GM12891 (cell line): ENCODE measurements around the gene ZC3HAV1L.
"Not testable (repeated sequence)": the region's sequence is repeated elsewhere in the genome, so short reads cannot be mapped to it uniquely, and the experiment has no call there.

ENCODE experiments used
- DNase-seq: peaks from one replicate; pipeline ENCODE4 v3.0.0; 2011; ENCODE audit warnings: low spot score; ENCODE audit not compliant: insufficient read length
- FAIRE-seq: peaks from 2 replicates; lab custom pipeline; 2011; peaks lifted over from hg19 to GRCh38; lab: Jason Lieb, UNC
- PAX5 ChIP-seq: IDR thresholded peaks from 2 replicates; pipeline ENCODE4 v1.6.1; 2011; ENCODE audit warnings: low read length, moderate library complexity, mild to moderate bottlenecking; ENCODE audit not compliant: insufficient read depth, severe bottlenecking
- POLR2A ChIP-seq: IDR thresholded peaks from 2 replicates; pipeline ENCODE4 v1.6.1; 2011; ENCODE audit warnings: low read depth, low read length, control low read depth
- POLR2AphosphoS5 ChIP-seq: IDR thresholded peaks from 2 replicates; pipeline ENCODE4 v1.6.1; 2011; ENCODE audit warnings: low read depth, low read length, control low read depth
- POU2F2 ChIP-seq: IDR thresholded peaks from 2 replicates; pipeline ENCODE4 v1.6.1; 2011; ENCODE audit warnings: low read depth, mild to moderate bottlenecking, control low read depth, low read length, moderate library complexity
- SPI1 ChIP-seq: IDR thresholded peaks from 2 replicates; pipeline ENCODE4 v1.6.1; 2011; ENCODE audit warnings: low read depth, low read length, control low read depth
- TAF1 ChIP-seq: IDR thresholded peaks from 2 replicates; pipeline ENCODE4 v1.6.1; 2011; ENCODE audit warnings: low read depth, low read length, control low read depth

The ZC3HAV1L gene

GRCh38 chr7:139075031-139075652 is 39.3 kb upstream of the ZC3HAV1L start:
- DNase-seq (peak; percentile 41), FAIRE-seq (peak; percentile 31)
- TF ChIP-seq POLR2A: no peak
- no peak for TF ChIP-seq TAF1
- no peak for TF ChIP-seq POU2F2

GRCh38 chr7:139072796-139073195 is 37.0 kb upstream of the ZC3HAV1L start:
- FAIRE-seq: no peak
- TF ChIP-seq SPI1: peak; percentile 26; the same call in 1 of the 2 replicates
- no peak for TF ChIP-seq POU2F2
- no peak for DNase-seq

- no peak for FAIRE-seq
- DNase-seq: no peak
- TF ChIP-seq SPI1: no peak
- TF ChIP-seq TAF1: no peak
- TF ChIP-seq POLR2AphosphoS5: no peak
Observed at GRCh38 chr7:139071680-139072079, 35.8 kb upstream of the ZC3HAV1L start.

- FAIRE-seq: no peak
Observed at GRCh38 chr7:139068544-139069399, 32.9 kb upstream of the ZC3HAV1L start.

GRCh38 chr7:139066315-139066714 is 30.5 kb upstream of the ZC3HAV1L start:
- DNase-seq (no peak), FAIRE-seq (no peak)
- TF ChIP-seq SPI1: no peak
- TF ChIP-seq POU2F2: no peak
- no peak for TF ChIP-seq TAF1
- TF ChIP-seq POLR2A: peak; percentile 63; the same call in 1 of the 2 replicates

More at GRCh38 chr7:139068544-139069399, 32.9 kb upstream of the ZC3HAV1L start:
- 0 out of 2 replicates have a peak, but pooled peaks have one; percentile 29 for TF ChIP-seq POLR2A
- TF ChIP-seq SPI1: no peak
- no peak for DNase-seq

GRCh38 chr7:139065323-139065722 is 29.5 kb upstream of the ZC3HAV1L start:
- FAIRE-seq (no peak), DNase-seq (no peak)
- no peak for TF ChIP-seq POLR2AphosphoS5
- TF ChIP-seq SPI1: no peak
- no peak for TF ChIP-seq PAX5
- no peak for TF ChIP-seq POU2F2
- no peak for TF ChIP-seq TAF1
- no peak for TF ChIP-seq POLR2A

- no peak for DNase-seq
- TF ChIP-seq TAF1 (no peak), PAX5 (no peak), POLR2A (no peak), SPI1 (no peak), POLR2AphosphoS5 (no peak), POU2F2 (no peak)
- no peak for FAIRE-seq
Observed at GRCh38 chr7:139061416-139061815, 25.6 kb upstream of the ZC3HAV1L start.

- TF ChIP-seq TAF1 (no peak), POLR2A (no peak; the same call in 1 of the 2 replicates), POLR2AphosphoS5 (no peak), SPI1 (no peak), PAX5 (no peak)
- FAIRE-seq (no peak), DNase-seq (no peak)
Observed at GRCh38 chr7:139060695-139061237, 24.9 kb upstream of the ZC3HAV1L start.

GRCh38 chr7:139059905-139060304 is 24.1 kb upstream of the ZC3HAV1L start:
- TF ChIP-seq PAX5: no peak
- no peak for TF ChIP-seq POLR2AphosphoS5
- no peak for DNase-seq
- FAIRE-seq: no peak

GRCh38 chr7:139058943-139059342 is 23.1 kb upstream of the ZC3HAV1L start:
- TF ChIP-seq POU2F2 (no peak), POLR2A (no peak), PAX5 (no peak), SPI1 (no peak), POLR2AphosphoS5 (no peak), TAF1 (no peak)
- DNase-seq (no peak), FAIRE-seq (no peak)

GRCh38 chr7:139055674-139056073 is 19.8 kb upstream of the ZC3HAV1L start:
- DNase-seq (no peak), FAIRE-seq (no peak)
- TF ChIP-seq TAF1 (no peak), POLR2A (no peak), PAX5 (no peak), POU2F2 (no peak), POLR2AphosphoS5 (no peak)

GRCh38 chr7:139054656-139055055 is 18.8 kb upstream of the ZC3HAV1L start:
- not testable (repeated sequence) for DNase-seq, FAIRE-seq
